Liver (tissue), 3 donors: ENCODE results near the gene CCNI2.

ENCODE experiments used
- ATF3 ChIP-seq: IDR thresholded peaks from 2 replicates; pipeline ENCODE4 v1.6.1; 2016; ENCODE audit warnings: antibody characterized with exemption
- CTCF ChIP-seq: fragments of 150-350 bp; IDR thresholded peaks from 2 replicates; pipeline ENCODE4 v1.5.1; 2017; ENCODE audit warnings: improper control_type of control experiment, low read depth, low read length; ENCODE audit not compliant: missing input control
- MAX ChIP-seq: IDR thresholded peaks from 2 replicates; pipeline ENCODE4 v1.6.1; 2016; ENCODE audit warnings: antibody characterized with exemption
- NR2F2 ChIP-seq: IDR thresholded peaks from 2 replicates; pipeline ENCODE4 v1.6.1; 2016; ENCODE audit warnings: antibody characterized with exemption
- RAD21 ChIP-seq, 2 donors: IDR thresholded peaks; 2 replicates each; pipeline ENCODE4 v1.6.1; 2016; ENCODE audit warnings: antibody characterized with exemption in 2 of 2, mild to moderate bottlenecking in 2 of 2
- REST ChIP-seq: IDR thresholded peaks from 2 replicates; pipeline ENCODE4 v1.6.1; 2016; ENCODE audit warnings: antibody characterized with exemption, mild to moderate bottlenecking
- TAF1 ChIP-seq: conservative IDR thresholded peaks from 2 replicates; pipeline ENCODE4 v1.6.1; 2016; ENCODE audit warnings: antibody characterized with exemption, mild to moderate bottlenecking
- YY1 ChIP-seq: IDR thresholded peaks from 2 replicates; pipeline ENCODE4 v1.6.1; 2016; ENCODE audit warnings: antibody characterized with exemption, mild to moderate bottlenecking
- ZBTB33 ChIP-seq: IDR thresholded peaks from 2 replicates; pipeline ENCODE4 v1.6.1; 2016; ENCODE audit warnings: antibody characterized with exemption
- donor health status: healthy.
- donor health status: healthy.

GRCh38 chr5:132759114-132760048 lies 12.2 kb downstream of the CCNI2 start:
- TF ChIP-seq CTCF, result no peak
- no peak for TF ChIP-seq MAX
- no peak for TF ChIP-seq TAF1
- TF ChIP-seq ZBTB33, result no peak
- no peak for TF ChIP-seq ATF3
- no peak for TF ChIP-seq YY1
- no peak for TF ChIP-seq NR2F2
- TF ChIP-seq REST, result no peak
- no peak for TF ChIP-seq RAD21 (IDR thresholded peaks at IDR 0.05)
